ENCODE data around the gene RAB17. TPM values are rescaled to one million over a fixed set of nuclear protein-coding genes. Genes with fewer than 3 reads are reported as not detected.

The RAB17 gene
- total RNA-seq, 2 donors from 2014 or later = 32.5 to 34.7 TPM

DNA sequence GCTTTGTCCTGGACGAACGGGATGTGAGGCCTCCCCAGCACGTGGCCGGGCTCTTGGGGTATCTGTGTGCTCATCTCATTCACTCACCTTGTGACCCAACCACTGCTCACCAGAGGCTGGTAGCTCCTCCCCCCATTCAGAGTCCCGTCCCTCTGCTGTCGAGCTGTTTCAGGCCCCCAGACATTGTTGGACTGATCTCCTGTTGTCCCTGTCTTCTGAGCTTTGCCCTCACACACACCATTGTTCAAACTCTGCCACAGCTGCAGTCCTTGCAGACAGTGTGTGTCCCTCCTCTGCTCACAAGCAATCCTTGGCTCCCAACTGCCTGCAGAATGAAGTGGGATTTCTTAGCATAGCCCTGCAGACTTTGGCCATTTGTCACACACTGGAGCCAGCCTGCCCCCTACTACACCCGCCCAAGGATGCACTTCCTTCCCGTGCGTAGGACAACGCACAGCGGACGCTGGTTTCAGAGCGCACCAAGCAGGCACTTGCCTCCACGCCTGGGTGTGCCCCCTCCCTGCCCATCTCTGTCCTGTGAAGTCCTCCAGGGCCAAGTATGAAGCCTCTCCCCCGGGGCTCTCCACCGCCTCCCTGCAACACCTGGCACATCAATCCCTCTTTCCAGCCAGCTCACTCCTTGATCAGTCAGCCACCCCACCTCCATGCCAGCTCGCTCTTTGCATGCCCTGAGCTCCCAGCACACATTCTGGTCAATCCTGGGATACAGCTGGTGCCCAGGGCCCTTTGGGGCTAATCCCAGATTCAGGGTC lies 40.7 kb downstream of the RAB17 start:
- intact Hi-C loops (cut with DNase I) = no loop called here
- TF ChIP-seq, protein P1, sequence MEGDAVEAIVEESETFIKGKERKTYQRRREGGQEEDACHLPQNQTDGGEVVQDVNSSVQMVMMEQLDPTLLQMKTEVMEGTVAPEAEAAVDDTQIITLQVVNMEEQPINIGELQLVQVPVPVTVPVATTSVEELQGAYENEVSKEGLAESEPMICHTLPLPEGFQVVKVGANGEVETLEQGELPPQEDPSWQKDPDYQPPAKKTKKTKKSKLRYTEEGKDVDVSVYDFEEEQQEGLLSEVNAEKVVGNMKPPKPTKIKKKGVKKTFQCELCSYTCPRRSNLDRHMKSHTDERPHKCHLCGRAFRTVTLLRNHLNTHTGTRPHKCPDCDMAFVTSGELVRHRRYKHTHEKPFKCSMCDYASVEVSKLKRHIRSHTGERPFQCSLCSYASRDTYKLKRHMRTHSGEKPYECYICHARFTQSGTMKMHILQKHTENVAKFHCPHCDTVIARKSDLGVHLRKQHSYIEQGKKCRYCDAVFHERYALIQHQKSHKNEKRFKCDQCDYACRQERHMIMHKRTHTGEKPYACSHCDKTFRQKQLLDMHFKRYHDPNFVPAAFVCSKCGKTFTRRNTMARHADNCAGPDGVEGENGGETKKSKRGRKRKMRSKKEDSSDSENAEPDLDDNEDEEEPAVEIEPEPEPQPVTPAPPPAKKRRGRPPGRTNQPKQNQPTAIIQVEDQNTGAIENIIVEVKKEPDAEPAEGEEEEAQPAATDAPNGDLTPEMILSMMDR (IDR thresholded peaks at IDR 0.05) = no peak
- H3K27me3 ChIP-seq = no peaks in the 10 kb centered on the region
- H3K27ac ChIP-seq = no peak overlapping the region
- H3K36me3 ChIP-seq = peaks cover 4% of the 10 kb centered on the region
- no peaks in the 10 kb centered on the region for H3K9me3 ChIP-seq
- no peak overlapping the region for H3K9ac ChIP-seq (ENCODE audit: low read depth in 2 of 2, low read length in 2 of 2)
- DNase-seq = no peak
- H3K4me1 ChIP-seq = no peaks in the 10 kb centered on the region
- no peak overlapping the region for H3K4me3 ChIP-seq

DNA sequence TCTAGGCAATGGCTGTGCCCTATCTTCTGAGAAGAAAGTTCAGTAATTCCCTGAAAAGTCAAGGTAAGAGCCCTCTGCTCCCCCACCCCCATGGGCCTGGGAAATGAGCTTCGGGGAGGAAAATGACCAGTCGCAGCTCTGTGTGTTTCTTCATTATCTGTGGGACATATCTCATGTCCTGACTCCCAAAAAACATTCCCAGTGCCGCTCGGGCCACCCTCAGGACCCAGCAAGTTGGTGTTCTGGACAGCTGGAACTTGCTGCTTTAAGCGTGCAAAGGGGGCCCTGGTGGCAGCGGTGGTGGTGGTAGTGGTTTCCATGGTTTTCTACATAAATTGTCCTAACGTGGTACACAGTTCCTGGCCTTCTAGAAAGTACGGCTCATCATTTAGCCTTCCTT lies 41.3 kb downstream of the RAB17 start:
- intact Hi-C loops (cut with DNase I) = no loop called here

DNA sequence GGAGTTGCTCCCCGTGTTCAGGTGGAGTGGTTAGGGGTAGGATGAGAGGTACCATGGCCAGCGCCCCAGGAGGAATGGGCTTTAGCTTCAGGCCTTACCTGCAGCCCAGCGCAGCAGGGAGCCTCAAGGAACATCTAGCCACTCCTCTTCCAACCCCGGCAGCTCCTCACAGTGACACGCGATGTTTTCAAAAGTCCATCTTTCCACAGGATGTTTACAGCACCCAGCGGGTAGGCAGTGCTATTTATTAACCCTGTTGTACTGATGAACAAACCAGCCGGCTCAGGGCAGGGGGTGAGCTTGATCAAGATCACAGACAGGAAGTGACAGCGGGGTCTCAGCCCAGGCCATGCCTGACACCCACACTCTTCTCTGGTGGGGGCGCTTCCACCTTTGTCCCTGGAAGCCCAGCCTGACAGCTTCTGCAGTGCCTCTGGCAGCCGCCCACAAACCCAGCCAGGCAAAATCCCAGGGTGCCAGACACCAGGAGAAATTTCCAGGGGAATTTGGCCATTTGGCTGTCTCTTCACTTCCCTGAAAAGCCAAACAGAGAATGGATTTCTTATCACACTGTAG lies 42.6 kb downstream of the RAB17 start:
- Histone ChIP-seq H3K27me3 (no peaks in the 10 kb centered on the region), H3K27ac (no peak overlapping the region), H3K4me1 (no peaks in the 10 kb centered on the region), H3K4me3 (no peak overlapping the region), H3K9ac (ENCODE audit: low read depth in 2 of 2, low read length in 2 of 2) (no peak overlapping the region), H3K36me3 (no peaks in the 10 kb centered on the region), H3K9me3 (no peaks in the 10 kb centered on the region)
- intact Hi-C loops (cut with DNase I) = no loop called here
- TF ChIP-seq, protein P1 (IDR thresholded peaks at IDR 0.05) = no peak
- no peak for DNase-seq

More for the DNA sequence above, 41.3 kb downstream of the RAB17 start:
- no peak overlapping the region for H3K4me3 ChIP-seq
- H3K27me3 ChIP-seq = no peaks in the 10 kb centered on the region
- DNase-seq = no peak
- H3K9me3 ChIP-seq = no peaks in the 10 kb centered on the region
- TF ChIP-seq, protein P1 (IDR thresholded peaks at IDR 0.05) = no peak
- no peaks in the 10 kb centered on the region for H3K4me1 ChIP-seq
- H3K36me3 ChIP-seq = peaks cover 2% of the 10 kb centered on the region
- no peak overlapping the region for H3K9ac ChIP-seq (ENCODE audit: low read depth in 2 of 2, low read length in 2 of 2)
- H3K27ac ChIP-seq = no peak overlapping the region

DNA sequence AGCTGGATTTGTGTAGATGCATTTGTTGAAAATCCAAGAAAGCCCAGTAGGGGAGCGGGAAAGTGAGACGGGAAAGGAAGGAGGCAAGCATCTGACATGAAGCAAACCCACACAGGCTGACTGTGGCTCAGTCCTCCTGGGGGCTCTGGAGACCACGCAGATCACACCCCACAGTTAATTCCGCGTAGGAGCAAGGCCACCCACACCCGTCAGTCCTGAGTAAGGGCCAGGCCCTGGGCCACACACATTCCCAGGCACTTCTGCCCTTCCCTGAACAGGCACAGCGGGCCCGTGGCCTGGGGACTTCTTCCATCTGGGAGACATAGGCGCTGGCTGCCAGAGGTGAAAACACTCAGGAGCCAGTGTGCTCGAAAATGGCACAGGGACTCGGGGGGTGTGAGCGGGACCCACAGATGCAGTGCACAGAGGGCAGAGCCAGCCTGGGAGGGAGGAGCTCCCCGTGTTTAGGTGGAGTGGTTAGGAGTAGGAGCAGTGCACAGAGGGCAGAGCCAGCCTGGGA lies 43.6 kb downstream of the RAB17 start:
- TF ChIP-seq, protein P1 (IDR thresholded peaks at IDR 0.05) = no peak
- H3K27me3 ChIP-seq = no peaks in the 10 kb centered on the region
- no peaks in the 10 kb centered on the region for H3K36me3 ChIP-seq
- no peak for DNase-seq
- no peaks in the 10 kb centered on the region for H3K9me3 ChIP-seq
- intact Hi-C loops (cut with DNase I) = no loop called here
- H3K4me1 ChIP-seq = no peaks in the 10 kb centered on the region
- H3K4me3 ChIP-seq = no peak overlapping the region
- no peak overlapping the region for H3K9ac ChIP-seq (ENCODE audit: low read depth in 2 of 2, low read length in 2 of 2)
- no peak overlapping the region for H3K27ac ChIP-seq

DNA sequence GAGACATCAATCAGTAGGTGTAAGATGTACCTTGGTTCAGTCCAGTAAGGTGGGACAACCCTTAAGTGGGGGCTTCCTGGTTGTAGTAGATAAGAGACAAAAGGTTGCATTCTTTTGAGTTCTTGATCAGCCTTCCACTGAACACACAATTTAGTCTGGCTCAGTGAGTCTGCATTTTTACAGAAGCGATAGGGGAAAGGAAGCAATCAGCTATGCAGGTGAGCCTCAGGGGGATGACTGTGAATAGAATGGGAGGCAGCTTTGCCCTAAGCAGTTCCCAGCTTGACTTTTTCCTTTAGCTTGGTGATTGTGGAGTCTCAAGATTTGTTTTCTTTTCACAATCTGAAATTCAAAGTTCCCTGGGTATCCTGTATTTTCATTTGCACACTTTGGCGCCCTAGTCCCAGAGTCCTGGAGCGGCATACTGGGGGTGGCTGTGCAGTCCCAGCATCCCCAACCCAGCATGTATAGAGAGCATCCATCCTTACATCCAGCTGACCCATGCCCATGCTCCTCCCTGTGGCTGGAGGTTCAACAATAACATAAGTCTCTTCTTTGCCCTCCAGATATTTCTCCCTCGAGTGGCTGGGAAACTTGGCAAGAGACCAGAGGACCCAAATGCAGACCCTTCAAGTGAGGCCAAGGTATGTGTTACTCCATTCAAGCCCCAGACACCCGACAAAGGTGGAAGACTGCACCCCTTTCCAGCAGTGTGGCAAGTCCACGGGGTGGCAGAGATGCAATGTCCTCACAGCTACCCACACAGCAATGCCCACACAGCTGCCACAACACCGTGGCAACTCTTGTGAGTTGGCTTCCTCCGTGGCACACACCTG lies 44.3 kb downstream of the RAB17 start:
- Histone ChIP-seq H3K4me1 (no peaks in the 10 kb centered on the region), H3K9ac (ENCODE audit: low read depth in 2 of 2, low read length in 2 of 2) (no peak overlapping the region), H3K27me3 (no peaks in the 10 kb centered on the region), H3K9me3 (no peaks in the 10 kb centered on the region), H3K4me3 (no peak overlapping the region), H3K27ac (no peak overlapping the region), H3K36me3 (no peaks in the 10 kb centered on the region)
- DNase-seq = no peak
- intact Hi-C loops (cut with DNase I) = no loop called here
- TF ChIP-seq, protein P1 (IDR thresholded peaks at IDR 0.05) = no peak

All from colonic mucosa (tissue), 4 donors.